ENCODE measurements around the gene MDC1. TPM values are rescaled to one million over a fixed set of nuclear protein-coding genes. Genes with fewer than 3 reads are reported as not detected.

Gene MDC1
- total RNA-seq, 1 donor from 2014 or later, result 25.2 TPM

- Histone ChIP-seq H3K79me2 (ENCODE audit: insufficient read depth, low read length) (peaks cover 45% of the 10 kb centered on the region), H4K20me1 (ENCODE audit: insufficient read depth, low read length) (peaks cover 33% of the 10 kb centered on the region), H3K9ac (ENCODE audit: low read length) (peak within 1 kb of the TSS; percentile 97), H3K9me3 (ENCODE audit: insufficient read depth, low read depth, low read length) (no peaks in the 10 kb centered on the region), H3K27ac (ENCODE audit: low read depth, low read length) (peak within 1 kb of the TSS; percentile 94), H3K4me1 (ENCODE audit: insufficient read depth, low read length) (peaks cover 41% of the 10 kb centered on the region), H3K27me3 (ENCODE audit: insufficient read depth, low read length) (no peaks in the 10 kb centered on the region), H3K4me3 (ENCODE audit: insufficient read depth, low read depth, low read length) (peak within 1 kb of the TSS; percentile 96), H3K4me2 (ENCODE audit: low read length) (peak within 1 kb of the TSS; percentile 84), H2AFZ (ENCODE audit: low read depth, low read length) (no peak within 1 kb of the TSS), H3K36me3 (ENCODE audit: insufficient read depth, low read length) (peaks cover 2% of the 10 kb centered on the region)
- Mint-ChIP-seq H3K4me3 (ENCODE audit: unreplicated experiment) (peak within 1 kb of the TSS; percentile 100), H3K4me1 (ENCODE audit: low read depth, unreplicated experiment) (peaks cover 37% of the 10 kb centered on the region), H3K36me3 (ENCODE audit: low read depth, unreplicated experiment) (peaks cover 15% of the 10 kb centered on the region), H3K9me3 (ENCODE audit: unreplicated experiment) (no peaks in the 10 kb centered on the region), H3K27me3 (ENCODE audit: low read depth, unreplicated experiment) (no peaks in the 10 kb centered on the region), H3K27ac (ENCODE audit: unreplicated experiment) (peak within 1 kb of the TSS; percentile 99)
- DNase-seq (ENCODE audit: low read depth) (peak; percentile 90), FAIRE-seq (no peak)
- TF ChIP-seq CTCF (IDR thresholded peaks at IDR 0.05; ENCODE audit: insufficient read depth, low read depth, low read length) (no peak), EZH2 (IDR thresholded peaks at IDR 0.05; ENCODE audit: insufficient read depth, low read length) (no peak)
Observed at GRCh38 chr6:30744054-30744805, 27.1 kb upstream of the MDC1 start, which contains the start of gene IER3. Gene IER3, minus strand, starts transcription at chr6:30744547. Its CDS starts 29 bp downstream, at chr6:30744518.

- Mint-ChIP-seq H3K27ac (ENCODE audit: unreplicated experiment) (peak overlapping the region; percentile 99), H3K27me3 (ENCODE audit: low read depth, unreplicated experiment) (no peaks in the 10 kb centered on the region), H3K4me3 (ENCODE audit: unreplicated experiment) (peak overlapping the region; percentile 100), H3K36me3 (ENCODE audit: low read depth, unreplicated experiment) (peaks cover 17% of the 10 kb centered on the region), H3K4me1 (ENCODE audit: low read depth, unreplicated experiment) (peaks cover 31% of the 10 kb centered on the region), H3K9me3 (ENCODE audit: unreplicated experiment) (no peaks in the 10 kb centered on the region)
- Histone ChIP-seq H3K27me3 (ENCODE audit: insufficient read depth, low read length) (no peaks in the 10 kb centered on the region), H4K20me1 (ENCODE audit: insufficient read depth, low read length) (peaks cover 33% of the 10 kb centered on the region), H3K9ac (ENCODE audit: low read length) (peak overlapping the region; percentile 97), H3K36me3 (ENCODE audit: insufficient read depth, low read length) (peaks cover 5% of the 10 kb centered on the region), H3K4me3 (ENCODE audit: insufficient read depth, low read depth, low read length) (peak overlapping the region; percentile 96), H3K79me2 (ENCODE audit: insufficient read depth, low read length) (peaks cover 45% of the 10 kb centered on the region), H2AFZ (ENCODE audit: low read depth, low read length) (no peak overlapping the region), H3K9me3 (ENCODE audit: insufficient read depth, low read depth, low read length) (no peaks in the 10 kb centered on the region), H3K4me2 (ENCODE audit: low read length) (peak overlapping the region; percentile 84), H3K27ac (ENCODE audit: low read depth, low read length) (peak overlapping the region; percentile 94), H3K4me1 (ENCODE audit: insufficient read depth, low read length) (peaks cover 32% of the 10 kb centered on the region)
- DNase-seq (ENCODE audit: low read depth) (no peak), FAIRE-seq (no peak)
- TF ChIP-seq EZH2 (IDR thresholded peaks at IDR 0.05; ENCODE audit: insufficient read depth, low read length), result no peak
- TF ChIP-seq CTCF (IDR thresholded peaks at IDR 0.05; ENCODE audit: insufficient read depth, low read depth, low read length), result no peak
Observed at GRCh38 chr6:30743099-30744053, 26.3 kb upstream of the MDC1 start.

Data from astrocyte (in vitro differentiated cells and primary cell).